ENCODE results near the gene PHLDA3. TPM values are rescaled to one million over a fixed set of nuclear protein-coding genes. Genes with fewer than 3 reads are reported as not detected.

Gene PHLDA3
- total and polyA plus RNA-seq, 4 donors: 0.36 to 2.2 (median 1.0) TPM

- Histone ChIP-seq H3K9me3 (ENCODE audit: control insufficient read depth in 4 of 4, low read length in 3 of 4) (no peaks in the 10 kb centered on the region), H3K27ac (ENCODE audit: low read depth in 1 of 2, low read length in 2 of 2) (peak overlapping the region; percentile 80 to 93), H3K4me3 (ENCODE audit: low read depth in 1 of 3, low read length in 3 of 3) (no peak overlapping the region), H3K4me1 (ENCODE audit: control insufficient read depth in 4 of 4, insufficient read depth in 4 of 4, low read length in 3 of 4) (peaks cover 30 to 92% (median 85%) of the 10 kb centered on the region in 4 donors), H3K36me3 (ENCODE audit: control insufficient read depth in 4 of 4, insufficient read depth in 3 of 4, low read depth in 1 of 4, low read length in 3 of 4) (no peaks in the 10 kb centered on the region), H3K27me3 (ENCODE audit: control insufficient read depth in 4 of 4, insufficient read depth in 4 of 4, low read length in 3 of 4) (no peaks in the 10 kb centered on the region), H3K9ac (ENCODE audit: low read depth in 1 of 2, low read length in 2 of 2) (no peak overlapping the region)
- TF ChIP-seq JUND (IDR thresholded peaks at IDR 0.05) (no peak), NR2F2 (IDR thresholded peaks at IDR 0.05) (peak; percentile 4), RXRA (IDR thresholded peaks at IDR 0.05) (peak in 1 of 2 donors; percentile 3)
- no peak for DNase-seq (ENCODE audit: low spot score)
- 53% methylated on average over 3 of the region's 3 CpGs for WGBS
Measured at GRCh38 chr1:201502511-201502857, 33.5 kb upstream of the PHLDA3 start.

DNA sequence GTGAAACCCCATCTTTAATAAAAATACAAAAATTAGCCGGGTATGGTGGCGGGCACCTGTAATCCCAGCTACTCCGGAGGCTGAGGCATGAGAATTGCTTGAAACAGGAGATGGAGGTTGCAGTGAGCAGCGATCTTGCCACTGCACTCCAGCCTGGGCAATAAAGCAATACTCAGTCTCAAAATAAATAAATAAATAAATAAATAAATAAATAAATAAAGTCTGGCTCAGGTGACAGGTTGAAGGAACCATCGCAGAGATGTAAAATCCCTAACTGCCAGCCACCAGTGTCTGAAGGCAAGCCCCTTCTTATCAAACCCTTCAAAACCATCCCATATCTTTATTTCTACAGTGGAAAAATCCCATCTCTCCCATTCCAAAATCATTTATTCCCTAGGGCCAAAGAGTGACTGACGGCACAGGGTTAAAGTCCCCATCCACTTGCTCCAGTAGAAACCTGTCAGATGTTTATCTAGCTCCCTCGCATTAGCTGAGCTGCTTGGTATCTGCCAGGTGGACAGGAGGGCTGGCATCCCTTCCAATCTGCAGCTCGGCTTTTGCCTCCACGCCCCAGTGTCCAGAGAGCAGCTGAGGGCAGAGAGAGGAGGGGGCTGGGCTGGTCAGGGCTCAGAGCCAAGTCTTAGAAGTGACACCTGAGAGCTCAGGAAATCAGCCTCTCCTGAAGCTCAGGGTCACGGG, 33.0 kb upstream of the PHLDA3 start:
- no peak overlapping the region for H3K4me3 ChIP-seq (ENCODE audit: low read depth in 1 of 3, low read length in 3 of 3)
- DNase-seq (ENCODE audit: low spot score): no peak
- H3K27me3 ChIP-seq (ENCODE audit: control insufficient read depth in 4 of 4, insufficient read depth in 4 of 4, low read length in 3 of 4): no peaks in the 10 kb centered on the region
- peak overlapping the region; percentile 81 to 93 for H3K27ac ChIP-seq (ENCODE audit: low read depth in 1 of 2, low read length in 2 of 2)
- WGBS: 52% methylated on average over 10 of the region's 10 CpGs
- no peaks in the 10 kb centered on the region for H3K36me3 ChIP-seq (ENCODE audit: control insufficient read depth in 4 of 4, insufficient read depth in 3 of 4, low read depth in 1 of 4, low read length in 3 of 4)
- H3K9ac ChIP-seq (ENCODE audit: low read depth in 1 of 2, low read length in 2 of 2): no peak overlapping the region
- H3K9me3 ChIP-seq (ENCODE audit: control insufficient read depth in 4 of 4, low read length in 3 of 4): no peaks in the 10 kb centered on the region
- H3K4me1 ChIP-seq (ENCODE audit: control insufficient read depth in 4 of 4, insufficient read depth in 4 of 4, low read length in 3 of 4): peaks cover 28 to 90% (median 84%) of the 10 kb centered on the region in 4 donors
- peak; percentile 95 for TF ChIP-seq RXRA (IDR thresholded peaks at IDR 0.05)
- no peak for TF ChIP-seq TAF1 (conservative IDR thresholded peaks at IDR 0.05)
- TF ChIP-seq HNF4G (IDR thresholded peaks at IDR 0.05): peak; percentile 74
- no peak for TF ChIP-seq RAD21 (IDR thresholded peaks at IDR 0.05)
- no peak for TF ChIP-seq EGR1 (IDR thresholded peaks at IDR 0.05; ENCODE audit: low read depth in 2 of 2)
- no peak for TF ChIP-seq FOXA2 (IDR thresholded peaks at IDR 0.05)
- TF ChIP-seq, protein P1, sequence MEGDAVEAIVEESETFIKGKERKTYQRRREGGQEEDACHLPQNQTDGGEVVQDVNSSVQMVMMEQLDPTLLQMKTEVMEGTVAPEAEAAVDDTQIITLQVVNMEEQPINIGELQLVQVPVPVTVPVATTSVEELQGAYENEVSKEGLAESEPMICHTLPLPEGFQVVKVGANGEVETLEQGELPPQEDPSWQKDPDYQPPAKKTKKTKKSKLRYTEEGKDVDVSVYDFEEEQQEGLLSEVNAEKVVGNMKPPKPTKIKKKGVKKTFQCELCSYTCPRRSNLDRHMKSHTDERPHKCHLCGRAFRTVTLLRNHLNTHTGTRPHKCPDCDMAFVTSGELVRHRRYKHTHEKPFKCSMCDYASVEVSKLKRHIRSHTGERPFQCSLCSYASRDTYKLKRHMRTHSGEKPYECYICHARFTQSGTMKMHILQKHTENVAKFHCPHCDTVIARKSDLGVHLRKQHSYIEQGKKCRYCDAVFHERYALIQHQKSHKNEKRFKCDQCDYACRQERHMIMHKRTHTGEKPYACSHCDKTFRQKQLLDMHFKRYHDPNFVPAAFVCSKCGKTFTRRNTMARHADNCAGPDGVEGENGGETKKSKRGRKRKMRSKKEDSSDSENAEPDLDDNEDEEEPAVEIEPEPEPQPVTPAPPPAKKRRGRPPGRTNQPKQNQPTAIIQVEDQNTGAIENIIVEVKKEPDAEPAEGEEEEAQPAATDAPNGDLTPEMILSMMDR (IDR thresholded peaks at IDR 0.05; ENCODE audit: low read depth, low read length, missing input control): no peak
- TF ChIP-seq NR2F2 (IDR thresholded peaks at IDR 0.05): peak; percentile 12
- TF ChIP-seq, protein P2, sequence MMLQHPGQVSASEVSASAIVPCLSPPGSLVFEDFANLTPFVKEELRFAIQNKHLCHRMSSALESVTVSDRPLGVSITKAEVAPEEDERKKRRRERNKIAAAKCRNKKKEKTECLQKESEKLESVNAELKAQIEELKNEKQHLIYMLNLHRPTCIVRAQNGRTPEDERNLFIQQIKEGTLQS (IDR thresholded peaks at IDR 0.05): no peak
- TF ChIP-seq, protein P3, sequence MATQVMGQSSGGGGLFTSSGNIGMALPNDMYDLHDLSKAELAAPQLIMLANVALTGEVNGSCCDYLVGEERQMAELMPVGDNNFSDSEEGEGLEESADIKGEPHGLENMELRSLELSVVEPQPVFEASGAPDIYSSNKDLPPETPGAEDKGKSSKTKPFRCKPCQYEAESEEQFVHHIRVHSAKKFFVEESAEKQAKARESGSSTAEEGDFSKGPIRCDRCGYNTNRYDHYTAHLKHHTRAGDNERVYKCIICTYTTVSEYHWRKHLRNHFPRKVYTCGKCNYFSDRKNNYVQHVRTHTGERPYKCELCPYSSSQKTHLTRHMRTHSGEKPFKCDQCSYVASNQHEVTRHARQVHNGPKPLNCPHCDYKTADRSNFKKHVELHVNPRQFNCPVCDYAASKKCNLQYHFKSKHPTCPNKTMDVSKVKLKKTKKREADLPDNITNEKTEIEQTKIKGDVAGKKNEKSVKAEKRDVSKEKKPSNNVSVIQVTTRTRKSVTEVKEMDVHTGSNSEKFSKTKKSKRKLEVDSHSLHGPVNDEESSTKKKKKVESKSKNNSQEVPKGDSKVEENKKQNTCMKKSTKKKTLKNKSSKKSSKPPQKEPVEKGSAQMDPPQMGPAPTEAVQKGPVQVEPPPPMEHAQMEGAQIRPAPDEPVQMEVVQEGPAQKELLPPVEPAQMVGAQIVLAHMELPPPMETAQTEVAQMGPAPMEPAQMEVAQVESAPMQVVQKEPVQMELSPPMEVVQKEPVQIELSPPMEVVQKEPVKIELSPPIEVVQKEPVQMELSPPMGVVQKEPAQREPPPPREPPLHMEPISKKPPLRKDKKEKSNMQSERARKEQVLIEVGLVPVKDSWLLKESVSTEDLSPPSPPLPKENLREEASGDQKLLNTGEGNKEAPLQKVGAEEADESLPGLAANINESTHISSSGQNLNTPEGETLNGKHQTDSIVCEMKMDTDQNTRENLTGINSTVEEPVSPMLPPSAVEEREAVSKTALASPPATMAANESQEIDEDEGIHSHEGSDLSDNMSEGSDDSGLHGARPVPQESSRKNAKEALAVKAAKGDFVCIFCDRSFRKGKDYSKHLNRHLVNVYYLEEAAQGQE (IDR thresholded peaks at IDR 0.05): peak; percentile 36
- peak; percentile 56 for TF ChIP-seq MAX (IDR thresholded peaks at IDR 0.05)
- TF ChIP-seq YY1 (IDR thresholded peaks at IDR 0.05): peak; percentile 43
- TF ChIP-seq SP1 (IDR thresholded peaks at IDR 0.05): peak; percentile 88
- TF ChIP-seq JUND (IDR thresholded peaks at IDR 0.05): peak in 1 of 2 donors; percentile 82
- TF ChIP-seq HNF4A (conservative IDR thresholded peaks at IDR 0.05): peak; percentile 91 to 96
- no peak for TF ChIP-seq GABPA (IDR thresholded peaks at IDR 0.05 in 1 of 2, conservative IDR thresholded peaks at IDR 0.05 in 1 of 2)
- TF ChIP-seq FOXA1 (IDR thresholded peaks at IDR 0.05): peak; percentile 20
- TF ChIP-seq ZBTB33 (IDR thresholded peaks at IDR 0.05): no peak
